ENCODE results near the gene RAB11B.
"Not testable (repeated sequence)": the region's sequence is repeated elsewhere in the genome, so short reads cannot be mapped to it uniquely, and the experiment has no call there.

Gene RAB11B

DNA sequence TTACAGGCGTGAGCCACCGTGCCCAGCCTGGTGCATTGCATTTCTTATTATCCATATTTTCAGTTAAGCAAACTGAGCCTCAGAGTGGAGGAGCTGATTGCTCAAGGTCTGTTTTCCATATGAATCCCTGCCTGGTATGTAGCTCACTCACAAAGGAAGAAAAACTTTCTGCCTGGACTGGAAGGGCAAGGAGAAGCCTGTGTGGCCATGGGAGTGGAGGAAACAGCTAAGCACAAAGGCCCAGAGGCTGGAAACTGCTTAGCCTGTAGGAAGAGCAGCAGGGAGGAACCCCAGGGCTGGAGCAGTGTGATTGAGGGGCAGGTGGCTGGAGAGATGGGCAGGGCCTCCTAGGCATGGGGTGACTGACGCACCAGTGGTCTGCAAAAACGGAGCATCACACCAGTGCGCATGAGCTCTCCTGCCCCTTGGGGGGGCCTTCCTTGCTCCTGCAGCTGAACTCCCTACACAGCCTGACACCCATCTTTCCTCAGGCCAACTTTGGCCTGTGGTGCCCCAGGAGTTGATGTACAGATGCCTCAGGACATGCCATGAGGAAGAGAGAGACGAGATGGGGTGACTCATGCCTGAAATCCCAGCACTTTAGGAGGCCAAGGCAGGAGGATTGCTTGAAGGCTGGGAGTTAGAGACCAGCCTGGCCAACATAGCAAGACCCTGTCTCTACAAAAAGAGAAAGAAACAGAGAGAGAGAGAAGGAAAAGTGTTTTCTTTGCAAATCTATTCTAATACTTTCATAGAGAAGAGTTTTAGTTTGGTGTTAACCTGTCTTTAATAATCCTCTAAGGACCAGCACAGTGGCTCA lies 51.8 kb downstream of the RAB11B start:
- no peak for DNase-seq

DNA sequence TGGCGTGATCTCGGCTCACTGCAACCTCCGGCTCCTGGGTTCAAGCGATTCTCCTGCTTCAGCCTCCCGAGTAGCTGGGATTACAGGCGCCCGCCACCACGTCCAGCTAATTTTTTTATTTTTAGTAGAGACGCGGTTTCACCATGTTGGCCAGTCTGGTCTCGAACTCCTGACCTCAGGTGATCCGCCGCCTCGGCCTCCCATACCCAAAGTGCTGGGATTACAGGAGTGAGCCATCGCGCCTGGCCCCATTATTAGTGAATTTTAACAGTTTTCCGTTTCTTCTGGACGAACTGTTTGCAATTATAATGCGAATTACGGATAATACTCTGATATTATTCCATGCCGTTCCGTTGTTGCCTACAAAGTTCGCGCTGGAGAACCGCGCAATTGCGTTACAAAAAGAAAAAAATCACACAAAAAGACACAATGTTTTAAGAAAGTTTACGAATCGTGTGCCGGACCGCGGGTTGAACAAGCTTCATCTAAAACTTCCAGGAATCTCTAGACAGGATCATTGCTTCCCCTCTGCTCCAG lies 54.0 kb downstream of the RAB11B start:
- DNase-seq = not testable (repeated sequence)

DNA sequence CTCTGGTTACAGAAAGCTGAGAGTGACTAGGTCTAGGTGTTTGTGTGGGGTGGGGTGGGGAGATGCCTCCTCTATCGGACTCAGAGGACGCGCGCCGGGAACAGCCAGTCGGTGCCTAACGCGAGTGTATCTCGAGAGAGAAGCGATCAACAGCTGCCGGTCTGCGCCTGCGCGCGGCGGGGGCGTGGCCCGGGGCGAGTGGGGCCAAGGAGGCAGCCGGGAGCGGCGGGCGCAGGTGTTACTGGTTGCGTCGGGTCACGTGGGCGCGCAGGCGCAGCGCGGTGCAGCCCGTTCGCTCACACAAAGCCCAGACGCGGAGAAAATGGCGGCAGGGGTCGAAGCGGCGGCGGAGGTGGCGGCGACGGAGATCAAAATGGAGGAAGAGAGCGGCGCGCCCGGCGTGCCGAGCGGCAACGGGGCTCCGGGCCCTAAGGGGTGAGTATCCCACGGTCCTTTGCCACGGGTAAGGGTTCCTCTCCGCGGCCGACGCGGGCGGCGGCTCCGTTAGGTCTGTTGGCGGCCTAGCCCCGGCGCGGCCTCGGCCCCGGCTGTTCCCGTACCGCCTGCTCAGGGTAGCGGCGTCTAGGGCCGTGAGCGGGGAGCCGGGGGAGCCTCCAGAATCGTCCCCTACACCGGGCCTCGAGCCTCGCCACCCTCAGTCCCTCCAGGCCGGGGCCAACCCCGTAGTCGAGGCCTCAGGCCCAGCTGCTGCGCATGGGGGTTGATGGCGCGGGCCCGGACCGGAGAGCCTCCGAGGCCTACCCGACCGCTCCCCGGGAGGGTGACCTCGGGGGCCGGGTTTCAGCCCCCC lies 54.7 kb downstream of the RAB11B start, which contains the start of gene HNRNPM:
HNRNPM (plus strand) TSS at position 299 of the 811 bp plus-strand sequence; CDS start at position 323, 24 bp downstream.
- peak; percentile 100 for DNase-seq

DNA sequence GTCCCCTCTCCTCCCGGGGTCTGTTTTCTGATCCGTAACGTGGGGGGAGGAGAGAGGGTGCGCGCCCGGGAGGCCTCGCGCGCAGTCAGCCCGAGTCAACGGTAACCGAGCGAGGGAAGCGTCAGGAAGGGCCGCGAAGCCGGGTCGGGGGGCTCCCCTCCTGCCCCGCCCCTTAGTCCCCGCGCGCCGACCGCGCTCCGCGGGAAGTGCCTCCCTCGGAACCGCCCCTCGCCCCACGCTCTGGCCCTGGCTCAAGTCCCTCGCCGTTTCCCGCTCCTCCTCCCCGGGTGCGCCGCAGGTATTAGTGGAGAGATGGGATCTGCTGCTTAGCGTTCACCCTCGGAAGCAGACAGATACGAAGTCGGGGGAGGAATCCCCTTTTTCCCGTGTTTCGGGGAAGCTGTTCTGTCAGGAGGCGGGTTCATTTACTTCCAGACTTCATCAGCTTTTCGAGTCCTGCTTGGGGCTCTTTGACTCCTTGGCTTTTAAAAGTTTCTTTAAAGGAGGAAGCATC lies 55.4 kb downstream of the RAB11B start:
- DNase-seq = peak; percentile 31

DNA sequence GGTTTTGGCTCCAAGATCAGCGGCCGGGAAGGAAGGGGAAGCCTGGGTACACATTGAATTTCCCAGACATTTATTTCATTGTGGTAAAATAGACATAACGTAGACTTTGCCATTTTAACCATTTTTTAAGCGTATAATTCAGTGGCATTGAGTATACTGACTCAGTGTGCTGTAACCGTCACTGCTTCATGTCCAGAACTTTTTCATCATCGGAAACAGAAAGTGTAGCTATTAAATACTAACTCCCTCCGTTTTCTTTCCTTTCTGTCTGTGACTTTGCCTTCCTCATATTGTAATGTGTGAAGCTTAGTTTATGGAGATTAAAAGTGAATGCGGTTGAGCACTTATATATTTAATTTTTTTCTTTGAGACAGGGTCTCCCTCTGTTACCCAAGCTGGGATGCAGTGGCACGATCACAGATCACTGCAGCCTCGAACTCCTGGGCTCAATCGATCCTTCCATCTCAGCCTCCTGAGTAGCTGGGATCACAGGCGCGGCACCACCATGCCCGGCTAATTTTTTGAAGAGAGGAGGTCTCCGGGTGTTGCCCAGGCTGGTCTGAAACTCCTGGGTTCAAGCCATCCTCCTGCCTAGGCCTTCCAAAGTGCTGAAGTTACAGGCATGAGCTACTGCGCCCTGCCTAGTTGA lies 56.0 kb downstream of the RAB11B start:
- DNase-seq = no peak

DNA sequence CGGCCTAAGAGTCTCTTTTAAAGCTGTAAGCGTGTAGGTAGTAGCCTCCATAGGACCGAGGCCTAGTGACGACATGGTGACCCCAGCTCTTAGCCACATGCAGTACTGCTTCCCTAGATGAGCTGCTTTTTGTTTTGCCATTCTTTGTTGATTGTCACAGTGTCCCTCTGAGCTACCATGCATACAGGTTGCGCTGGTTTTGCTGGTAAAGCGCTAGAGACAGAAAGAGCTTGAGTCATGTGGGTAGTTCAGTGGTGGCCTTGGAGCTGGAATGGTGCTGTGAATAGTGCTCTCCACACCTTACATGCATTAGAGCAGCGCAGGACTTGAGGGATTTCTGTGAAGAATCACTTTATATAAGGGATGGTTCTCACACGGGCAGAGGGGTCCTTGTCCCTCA lies 59.7 kb downstream of the RAB11B start:
- no peak for DNase-seq

DNA sequence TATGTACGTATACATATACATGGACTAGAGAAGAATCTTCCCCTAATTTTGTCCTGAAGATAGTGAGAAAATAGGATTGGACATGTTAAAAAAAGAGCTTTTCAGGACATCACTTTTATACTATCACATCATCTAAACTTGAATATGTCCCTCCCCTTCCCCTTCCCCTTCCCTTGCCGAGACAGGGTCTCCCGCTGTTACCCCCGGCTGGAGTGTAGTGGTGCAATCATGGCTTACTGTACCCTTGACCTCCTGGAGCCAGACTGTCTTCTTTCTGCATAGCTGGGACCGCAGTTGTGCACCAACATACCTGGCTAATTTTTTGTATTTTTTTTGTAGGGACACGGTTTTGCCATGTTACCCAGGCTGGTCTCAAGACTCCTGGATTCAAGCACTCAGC lies 61.2 kb downstream of the RAB11B start:
- no peak for DNase-seq

DNA sequence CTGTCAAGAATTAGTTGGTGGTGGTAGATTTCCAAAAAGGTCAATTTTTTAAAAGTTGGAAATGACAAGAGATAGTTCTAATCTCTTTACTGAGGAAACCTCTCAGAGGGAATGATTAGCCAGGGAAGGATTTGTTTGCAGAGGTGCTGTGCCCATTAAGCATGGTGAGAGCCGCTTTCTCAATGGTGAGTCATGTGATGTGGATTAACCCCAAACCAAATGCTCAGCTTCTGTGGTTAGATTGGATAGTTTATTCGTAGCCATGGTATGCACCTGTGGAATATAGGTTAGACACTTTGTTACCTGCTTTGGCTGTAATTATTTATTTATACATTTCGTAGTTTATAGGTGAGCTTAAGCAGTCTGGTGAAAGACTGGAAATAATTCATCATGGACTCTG lies 61.7 kb downstream of the RAB11B start:
- peak; percentile 26 for DNase-seq

DNA sequence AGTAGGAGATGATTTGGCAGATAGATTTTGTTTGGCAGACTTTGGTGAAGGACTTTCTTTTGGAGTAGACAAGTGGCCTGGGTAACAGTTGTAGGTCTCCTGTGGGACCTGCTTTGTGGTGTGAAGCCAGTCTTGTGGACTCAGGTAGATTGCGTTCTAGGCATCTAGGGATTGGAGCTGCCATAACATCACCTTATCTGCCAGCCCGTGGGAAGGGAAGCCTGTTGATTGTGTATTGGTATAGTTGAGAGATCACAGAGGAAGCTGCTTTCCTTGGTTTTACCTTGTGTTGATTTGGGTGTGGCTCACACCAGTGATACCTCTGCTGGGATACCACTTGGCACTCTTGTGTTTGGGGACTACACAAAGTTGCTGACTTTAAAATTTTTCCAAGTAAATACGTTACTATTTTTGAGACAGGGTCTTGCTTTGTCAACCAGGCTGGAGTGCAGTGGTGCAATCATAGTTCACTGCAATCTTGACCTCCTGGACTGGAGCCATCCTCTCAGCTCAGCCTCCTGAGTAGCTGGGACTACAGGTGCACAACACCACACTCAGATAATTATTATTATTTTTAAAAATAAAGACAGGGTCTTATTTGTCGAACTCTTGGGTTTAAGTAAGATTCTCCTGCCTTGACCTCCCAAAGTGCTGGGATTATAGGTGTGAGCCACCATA lies 62.4 kb downstream of the RAB11B start:
- no peak for DNase-seq

DNA sequence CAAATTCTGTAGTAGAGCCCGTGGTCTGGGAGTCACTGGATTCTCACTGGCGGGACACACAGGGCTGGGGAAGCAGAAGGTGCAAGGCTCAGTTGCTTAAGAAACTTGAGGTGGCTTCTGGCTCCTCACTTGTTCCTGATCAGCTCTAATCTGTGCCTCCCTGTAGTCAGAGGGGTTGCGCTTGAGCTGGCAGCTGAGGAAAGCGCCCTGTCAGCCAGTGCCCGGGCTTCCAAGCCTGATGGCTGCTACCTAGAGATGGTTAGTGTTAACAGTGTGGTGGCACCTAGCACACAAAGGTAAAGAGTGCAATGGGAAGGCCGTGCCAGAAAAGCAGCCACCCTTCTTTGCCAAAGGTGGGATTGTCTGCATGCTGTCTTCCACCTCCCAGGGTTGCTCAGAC lies 63.5 kb downstream of the RAB11B start:
- no peak for DNase-seq
